ENCODE measurements around the gene CCDC177.
A peak's percentile ranks its signal among the peaks of the same experiment; 100 is the strongest.

CCDC177 gene

DNA sequence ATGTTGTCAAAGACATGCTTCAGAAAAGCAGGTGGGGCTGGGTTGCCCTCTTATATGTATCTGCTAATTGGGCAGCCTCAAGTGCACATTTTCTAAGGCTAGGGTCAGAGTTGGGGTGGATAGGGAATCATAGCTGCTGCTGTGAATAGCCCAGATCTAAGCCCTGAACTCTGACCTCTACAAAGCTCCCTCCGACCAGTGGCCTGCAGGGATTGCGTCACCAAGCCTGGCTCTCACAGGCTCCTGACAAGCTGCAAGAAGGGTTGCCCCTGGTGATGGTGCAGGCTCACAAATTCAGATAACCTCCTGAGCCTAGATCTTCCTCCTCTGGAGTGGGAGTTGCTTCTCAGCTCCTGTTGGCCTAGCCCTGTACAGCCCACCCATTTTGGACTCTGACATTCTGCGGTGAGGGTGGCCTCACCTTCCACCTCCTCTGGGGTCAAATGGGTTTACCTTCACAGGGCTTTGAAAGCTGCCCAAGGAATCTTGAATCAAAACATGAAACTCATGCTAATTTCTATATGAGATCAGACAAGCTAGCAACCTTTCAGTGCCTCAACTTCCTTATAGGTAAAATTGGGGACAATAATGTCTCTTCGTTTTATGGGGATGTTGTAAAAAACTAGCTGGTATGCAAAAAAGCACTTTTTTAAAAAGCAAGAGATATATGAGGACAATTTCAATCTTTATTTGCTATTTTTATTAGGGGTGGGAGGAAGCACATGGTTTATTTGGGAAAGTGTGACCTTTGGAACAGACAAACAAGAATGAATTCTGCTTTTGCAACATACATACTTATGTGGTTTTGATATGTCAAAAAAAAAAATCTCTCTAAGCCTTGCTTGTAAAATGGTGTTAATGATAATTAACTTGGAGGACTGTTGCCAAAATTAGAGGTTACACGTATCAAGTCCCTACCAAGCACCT is 31.9 kb upstream of the CCDC177 start (continued):
- TF ChIP-seq, protein P1, sequence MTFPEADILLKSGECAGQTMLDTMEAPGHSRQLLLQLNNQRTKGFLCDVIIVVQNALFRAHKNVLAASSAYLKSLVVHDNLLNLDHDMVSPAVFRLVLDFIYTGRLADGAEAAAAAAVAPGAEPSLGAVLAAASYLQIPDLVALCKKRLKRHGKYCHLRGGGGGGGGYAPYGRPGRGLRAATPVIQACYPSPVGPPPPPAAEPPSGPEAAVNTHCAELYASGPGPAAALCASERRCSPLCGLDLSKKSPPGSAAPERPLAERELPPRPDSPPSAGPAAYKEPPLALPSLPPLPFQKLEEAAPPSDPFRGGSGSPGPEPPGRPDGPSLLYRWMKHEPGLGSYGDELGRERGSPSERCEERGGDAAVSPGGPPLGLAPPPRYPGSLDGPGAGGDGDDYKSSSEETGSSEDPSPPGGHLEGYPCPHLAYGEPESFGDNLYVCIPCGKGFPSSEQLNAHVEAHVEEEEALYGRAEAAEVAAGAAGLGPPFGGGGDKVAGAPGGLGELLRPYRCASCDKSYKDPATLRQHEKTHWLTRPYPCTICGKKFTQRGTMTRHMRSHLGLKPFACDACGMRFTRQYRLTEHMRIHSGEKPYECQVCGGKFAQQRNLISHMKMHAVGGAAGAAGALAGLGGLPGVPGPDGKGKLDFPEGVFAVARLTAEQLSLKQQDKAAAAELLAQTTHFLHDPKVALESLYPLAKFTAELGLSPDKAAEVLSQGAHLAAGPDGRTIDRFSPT (tag by site-specific recombination; IDR thresholded peaks at IDR 0.05) = no peak
- TF ChIP-seq ZNF433 (tag by site-specific recombination; IDR thresholded peaks at IDR 0.05; ENCODE audit: low read depth) (no peak), BCL11A (tag by site-specific recombination; IDR thresholded peaks at IDR 0.05; ENCODE audit: low read depth) (no peak), ZIC2 (tag by site-specific recombination; IDR thresholded peaks at IDR 0.05) (no peak), ZNF341 (tag by site-specific recombination; IDR thresholded peaks at IDR 0.05; ENCODE audit: low read depth) (no peak), ZNF155 (tag by site-specific recombination; IDR thresholded peaks at IDR 0.05) (no peak), ZNF121 (tag by site-specific recombination; IDR thresholded peaks at IDR 0.05) (no peak)

DNA sequence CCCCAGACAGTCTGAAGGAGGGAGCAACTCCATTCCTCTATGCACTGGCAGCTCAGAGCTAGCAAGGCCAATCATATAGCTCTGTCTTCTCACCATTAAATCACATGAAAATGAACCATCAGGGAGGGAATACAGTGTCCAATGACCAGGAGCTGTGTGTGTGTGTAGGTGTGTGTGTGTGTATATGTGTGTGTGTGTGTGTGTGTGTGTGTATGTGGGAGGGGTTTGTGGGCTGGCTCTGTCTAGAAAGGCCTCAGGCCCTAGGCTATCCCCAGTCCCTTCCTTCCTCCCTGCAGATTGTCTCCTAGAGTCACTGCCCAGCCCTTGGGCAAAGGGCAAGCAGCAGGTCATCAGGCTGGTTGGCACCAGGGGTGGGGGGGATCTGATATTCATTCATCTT is 31.1 kb upstream of the CCDC177 start:
- Histone ChIP-seq H3K4me3 (ENCODE audit: low read depth, low read length) (no peak overlapping the region), H3K27ac (ENCODE audit: extremely low read depth, low read depth, low read length) (no peak overlapping the region), H3K9me3 (ENCODE audit: control insufficient read depth, insufficient read depth, low read depth, low read length) (no peaks in the 10 kb centered on the region), H3K4me1 (ENCODE audit: control insufficient read depth, insufficient read depth, low read length) (no peaks in the 10 kb centered on the region), H3K36me3 (ENCODE audit: control insufficient read depth in 2 of 2, insufficient read depth in 1 of 2, low read length in 2 of 2) (no peaks in the 10 kb centered on the region)
- ChIA-PET CTCF (interaction anchor here (0.7 to 4.2 kb wide), 9 partner anchors 8 to 366 kb away, joined by 3 to 39 read pairs (median 3); no protein-coding TSS in a partner anchor), POLR2A (no interaction called here)
- TF ChIP-seq RBAK (tag by site-specific recombination; IDR thresholded peaks at IDR 0.05) (no peak), ZNF623 (tag by site-specific recombination; IDR thresholded peaks at IDR 0.05) (no peak), ZNF292 (tag by site-specific recombination; IDR thresholded peaks at IDR 0.05; ENCODE audit: borderline replicate concordance, low read depth) (no peak), HOXD13 (CRISPR knock-in tag; IDR thresholded peaks at IDR 0.05; ENCODE audit: borderline replicate concordance) (no peak), ZBTB48 (tag by site-specific recombination; IDR thresholded peaks at IDR 0.05) (0 out of 2 replicates have a peak, but pooled peaks have one; percentile 15), YY1 (tag by site-specific recombination; IDR thresholded peaks at IDR 0.05) (no peak), ZNF169 (tag by site-specific recombination; IDR thresholded peaks at IDR 0.05) (no peak), SP2 (tag by site-specific recombination; IDR thresholded peaks at IDR 0.05) (no peak)
- TF ChIP-seq, protein P2, sequence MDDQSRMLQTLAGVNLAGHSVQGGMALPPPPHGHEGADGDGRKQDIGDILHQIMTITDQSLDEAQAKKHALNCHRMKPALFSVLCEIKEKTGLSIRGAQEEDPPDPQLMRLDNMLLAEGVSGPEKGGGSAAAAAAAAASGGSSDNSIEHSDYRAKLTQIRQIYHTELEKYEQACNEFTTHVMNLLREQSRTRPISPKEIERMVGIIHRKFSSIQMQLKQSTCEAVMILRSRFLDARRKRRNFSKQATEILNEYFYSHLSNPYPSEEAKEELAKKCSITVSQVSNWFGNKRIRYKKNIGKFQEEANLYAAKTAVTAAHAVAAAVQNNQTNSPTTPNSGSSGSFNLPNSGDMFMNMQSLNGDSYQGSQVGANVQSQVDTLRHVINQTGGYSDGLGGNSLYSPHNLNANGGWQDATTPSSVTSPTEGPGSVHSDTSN (CRISPR knock-in tag; IDR thresholded peaks at IDR 0.05) = no peak
- TF ChIP-seq, protein P3, sequence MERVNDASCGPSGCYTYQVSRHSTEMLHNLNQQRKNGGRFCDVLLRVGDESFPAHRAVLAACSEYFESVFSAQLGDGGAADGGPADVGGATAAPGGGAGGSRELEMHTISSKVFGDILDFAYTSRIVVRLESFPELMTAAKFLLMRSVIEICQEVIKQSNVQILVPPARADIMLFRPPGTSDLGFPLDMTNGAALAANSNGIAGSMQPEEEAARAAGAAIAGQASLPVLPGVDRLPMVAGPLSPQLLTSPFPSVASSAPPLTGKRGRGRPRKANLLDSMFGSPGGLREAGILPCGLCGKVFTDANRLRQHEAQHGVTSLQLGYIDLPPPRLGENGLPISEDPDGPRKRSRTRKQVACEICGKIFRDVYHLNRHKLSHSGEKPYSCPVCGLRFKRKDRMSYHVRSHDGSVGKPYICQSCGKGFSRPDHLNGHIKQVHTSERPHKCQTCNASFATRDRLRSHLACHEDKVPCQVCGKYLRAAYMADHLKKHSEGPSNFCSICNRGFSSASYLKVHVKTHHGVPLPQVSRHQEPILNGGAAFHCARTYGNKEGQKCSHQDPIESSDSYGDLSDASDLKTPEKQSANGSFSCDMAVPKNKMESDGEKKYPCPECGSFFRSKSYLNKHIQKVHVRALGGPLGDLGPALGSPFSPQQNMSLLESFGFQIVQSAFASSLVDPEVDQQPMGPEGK (tag by site-specific recombination; IDR thresholded peaks at IDR 0.05) = 0 out of 2 replicates have a peak, but pooled peaks have one; percentile 19
- TF ChIP-seq, protein P4, sequence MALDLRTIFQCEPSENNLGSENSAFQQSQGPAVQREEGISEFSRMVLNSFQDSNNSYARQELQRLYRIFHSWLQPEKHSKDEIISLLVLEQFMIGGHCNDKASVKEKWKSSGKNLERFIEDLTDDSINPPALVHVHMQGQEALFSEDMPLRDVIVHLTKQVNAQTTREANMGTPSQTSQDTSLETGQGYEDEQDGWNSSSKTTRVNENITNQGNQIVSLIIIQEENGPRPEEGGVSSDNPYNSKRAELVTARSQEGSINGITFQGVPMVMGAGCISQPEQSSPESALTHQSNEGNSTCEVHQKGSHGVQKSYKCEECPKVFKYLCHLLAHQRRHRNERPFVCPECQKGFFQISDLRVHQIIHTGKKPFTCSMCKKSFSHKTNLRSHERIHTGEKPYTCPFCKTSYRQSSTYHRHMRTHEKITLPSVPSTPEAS (tag by site-specific recombination; IDR thresholded peaks at IDR 0.05) = peak; percentile 95
- TF ChIP-seq, protein P5, sequence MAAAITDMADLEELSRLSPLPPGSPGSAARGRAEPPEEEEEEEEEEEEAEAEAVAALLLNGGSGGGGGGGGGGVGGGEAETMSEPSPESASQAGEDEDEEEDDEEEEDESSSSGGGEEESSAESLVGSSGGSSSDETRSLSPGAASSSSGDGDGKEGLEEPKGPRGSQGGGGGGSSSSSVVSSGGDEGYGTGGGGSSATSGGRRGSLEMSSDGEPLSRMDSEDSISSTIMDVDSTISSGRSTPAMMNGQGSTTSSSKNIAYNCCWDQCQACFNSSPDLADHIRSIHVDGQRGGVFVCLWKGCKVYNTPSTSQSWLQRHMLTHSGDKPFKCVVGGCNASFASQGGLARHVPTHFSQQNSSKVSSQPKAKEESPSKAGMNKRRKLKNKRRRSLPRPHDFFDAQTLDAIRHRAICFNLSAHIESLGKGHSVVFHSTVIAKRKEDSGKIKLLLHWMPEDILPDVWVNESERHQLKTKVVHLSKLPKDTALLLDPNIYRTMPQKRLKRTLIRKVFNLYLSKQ (tag by site-specific recombination; IDR thresholded peaks at IDR 0.05; ENCODE audit: borderline replicate concordance) = no peak
- TF ChIP-seq, protein P6, sequence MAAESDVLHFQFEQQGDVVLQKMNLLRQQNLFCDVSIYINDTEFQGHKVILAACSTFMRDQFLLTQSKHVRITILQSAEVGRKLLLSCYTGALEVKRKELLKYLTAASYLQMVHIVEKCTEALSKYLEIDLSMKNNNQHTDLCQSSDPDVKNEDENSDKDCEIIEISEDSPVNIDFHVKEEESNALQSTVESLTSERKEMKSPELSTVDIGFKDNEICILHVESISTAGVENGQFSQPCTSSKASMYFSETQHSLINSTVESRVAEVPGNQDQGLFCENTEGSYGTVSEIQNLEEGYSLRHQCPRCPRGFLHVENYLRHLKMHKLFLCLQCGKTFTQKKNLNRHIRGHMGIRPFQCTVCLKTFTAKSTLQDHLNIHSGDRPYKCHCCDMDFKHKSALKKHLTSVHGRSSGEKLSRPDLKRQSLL (tag by site-specific recombination; IDR thresholded peaks at IDR 0.05) = no peak
- TF ChIP-seq, protein P7, sequence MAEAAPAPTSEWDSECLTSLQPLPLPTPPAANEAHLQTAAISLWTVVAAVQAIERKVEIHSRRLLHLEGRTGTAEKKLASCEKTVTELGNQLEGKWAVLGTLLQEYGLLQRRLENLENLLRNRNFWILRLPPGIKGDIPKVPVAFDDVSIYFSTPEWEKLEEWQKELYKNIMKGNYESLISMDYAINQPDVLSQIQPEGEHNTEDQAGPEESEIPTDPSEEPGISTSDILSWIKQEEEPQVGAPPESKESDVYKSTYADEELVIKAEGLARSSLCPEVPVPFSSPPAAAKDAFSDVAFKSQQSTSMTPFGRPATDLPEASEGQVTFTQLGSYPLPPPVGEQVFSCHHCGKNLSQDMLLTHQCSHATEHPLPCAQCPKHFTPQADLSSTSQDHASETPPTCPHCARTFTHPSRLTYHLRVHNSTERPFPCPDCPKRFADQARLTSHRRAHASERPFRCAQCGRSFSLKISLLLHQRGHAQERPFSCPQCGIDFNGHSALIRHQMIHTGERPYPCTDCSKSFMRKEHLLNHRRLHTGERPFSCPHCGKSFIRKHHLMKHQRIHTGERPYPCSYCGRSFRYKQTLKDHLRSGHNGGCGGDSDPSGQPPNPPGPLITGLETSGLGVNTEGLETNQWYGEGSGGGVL (tag by site-specific recombination; IDR thresholded peaks at IDR 0.05) = peak; percentile 27; the same call in 1 of the 2 replicates
- TF ChIP-seq, protein P1 (tag by site-specific recombination; IDR thresholded peaks at IDR 0.05) = no peak

All from HEK293 (cell line).